ENCODE data around the gene PPP1R1C.

DNA sequence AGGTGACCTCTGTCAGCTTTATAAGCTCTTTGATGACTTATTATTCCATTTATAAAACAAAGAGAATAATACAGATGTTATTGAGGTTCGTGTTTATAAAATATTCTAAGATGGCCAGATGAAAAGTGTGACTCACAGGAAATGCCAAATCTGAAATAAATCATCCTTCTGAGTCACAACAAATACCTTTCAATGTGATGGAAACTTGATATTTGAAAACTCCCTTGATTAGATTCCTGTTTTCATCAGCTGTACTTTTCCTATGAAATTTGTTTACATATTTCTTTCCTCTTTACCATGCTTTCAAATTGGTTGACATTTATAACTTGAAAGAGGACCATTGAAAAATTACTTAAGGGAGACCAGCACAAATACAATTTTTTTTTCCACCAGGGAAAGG lies 30.6 kb upstream of the PPP1R1C start:
- TF ChIP-seq, protein P1, sequence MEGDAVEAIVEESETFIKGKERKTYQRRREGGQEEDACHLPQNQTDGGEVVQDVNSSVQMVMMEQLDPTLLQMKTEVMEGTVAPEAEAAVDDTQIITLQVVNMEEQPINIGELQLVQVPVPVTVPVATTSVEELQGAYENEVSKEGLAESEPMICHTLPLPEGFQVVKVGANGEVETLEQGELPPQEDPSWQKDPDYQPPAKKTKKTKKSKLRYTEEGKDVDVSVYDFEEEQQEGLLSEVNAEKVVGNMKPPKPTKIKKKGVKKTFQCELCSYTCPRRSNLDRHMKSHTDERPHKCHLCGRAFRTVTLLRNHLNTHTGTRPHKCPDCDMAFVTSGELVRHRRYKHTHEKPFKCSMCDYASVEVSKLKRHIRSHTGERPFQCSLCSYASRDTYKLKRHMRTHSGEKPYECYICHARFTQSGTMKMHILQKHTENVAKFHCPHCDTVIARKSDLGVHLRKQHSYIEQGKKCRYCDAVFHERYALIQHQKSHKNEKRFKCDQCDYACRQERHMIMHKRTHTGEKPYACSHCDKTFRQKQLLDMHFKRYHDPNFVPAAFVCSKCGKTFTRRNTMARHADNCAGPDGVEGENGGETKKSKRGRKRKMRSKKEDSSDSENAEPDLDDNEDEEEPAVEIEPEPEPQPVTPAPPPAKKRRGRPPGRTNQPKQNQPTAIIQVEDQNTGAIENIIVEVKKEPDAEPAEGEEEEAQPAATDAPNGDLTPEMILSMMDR (IDR thresholded peaks at IDR 0.05) = no peak
- TF ChIP-seq POLR2A (IDR thresholded peaks at IDR 0.05) = no peak

Data from uterus (tissue), 2 donors.